Heart left ventricle (tissue), 16 donors: ENCODE measurements around the gene PCNT. TPM values are rescaled to one million over a fixed set of nuclear protein-coding genes. Genes with fewer than 3 reads are reported as not detected.

Experiments used
- ATAC-seq, 4 donors: fragments of 200-7000 bp; cut with Tn5 transposase; one replicate each; pipeline ENCODE4 v1.9.1; 2020 to 2022; ENCODE audit warnings: moderate library complexity in 4 of 4, mild to moderate bottlenecking in 3 of 4, moderate number of reproducible peaks in 1 of 4
- DNase-seq, 5 donors: peaks; one replicate each; pipeline ENCODE4 v3.0.0-alpha.2; 2020
- H3K27ac ChIP-seq, 12 donors: fragments of 200-600 bp; sonication (generic) in 4 of 12; one replicate each; pipeline versions ENCODE4 v1.5.0 to v1.8.0; 2016 to 2022; ENCODE audit warnings: mild to moderate bottlenecking in 2 of 12
- H3K27me3 ChIP-seq, 9 donors: fragments of 200-600 bp; sonication (generic) in 2 of 9; one replicate each; pipeline versions ENCODE4 v1.5.1 to v1.8.0; 2016 to 2022; ENCODE audit warnings: mild to moderate bottlenecking in 3 of 9
- H3K36me3 ChIP-seq, 9 donors: fragments of 200-600 bp; sonication (generic) in 2 of 9; one replicate each; pipeline versions ENCODE4 v1.5.0 to v1.8.0; 2018 to 2022; ENCODE audit warnings: mild to moderate bottlenecking in 2 of 9
- H3K4me1 ChIP-seq, 12 donors: fragments of 200-600 bp; sonication (generic) in 4 of 12; one replicate each; pipeline versions ENCODE4 v1.5.0 to v1.8.0; 2016 to 2022; ENCODE audit warnings: mild to moderate bottlenecking in 3 of 12
- H3K4me3 ChIP-seq, 12 donors: fragments of 200-600 bp; sonication (generic) in 4 of 12; one replicate each; pipeline versions ENCODE4 v1.5.0 to v1.8.0; 2017 to 2022; ENCODE audit warnings: mild to moderate bottlenecking in 9 of 12, moderate library complexity in 4 of 12
- H3K9me3 ChIP-seq, 12 donors: fragments of 200-600 bp; sonication (generic) in 4 of 12; one replicate each; pipeline versions ENCODE4 v1.5.0 to v1.8.0; 2016 to 2022; ENCODE audit warnings: mild to moderate bottlenecking in 1 of 12
- POLR2A ChIP-seq, 2 donors: fragments of 450-650 bp; IDR thresholded peaks; one replicate each; pipeline ENCODE4 v1.6.1; 2017; ENCODE audit warnings: antibody characterized with exemption in 2 of 2, mild to moderate bottlenecking in 2 of 2, moderate library complexity in 2 of 2
- WGBS, 4 donors: extraction: QIAGEN DNeasy Blood & Tissue Kit in 2 of 4; methylation state at CpG; one replicate each; pipeline versions ENCODE4 v1.1.5 to v1.1.7; 2013 to 2018; 5-methylcytosine and 5-hydroxymethylcytosine counted together
- intact Hi-C, 10 donors: fragments of 100-400 bp; cut with DNase I; formaldehyde crosslinking; loops; one replicate each; pipeline versions ENCODE4 v1.11.1 to v1.14.2; 2022
- polyA plus RNA-seq, 2 donors: library from polyadenylated mRNA; stranded (reverse); fragments of 200-250 nt; gene quantifications; one replicate each; pipeline ENCODE4 v1.2.3, GENCODE V29; 2013
- total RNA-seq, 9 donors: library from RNA; depleted of rRNA in 2 of 9; stranded (reverse); fragments of >200 nt in 2 of 9; fragmentation: NEBNext Ultra II Directional in 3 of 9; extraction: Animal tissue kit (Norgen Biotek cat#: 25700) in 3 of 9; gene quantifications; one replicate each; pipeline versions ENCODE4 v1.1.0 to v1.2.4, GENCODE V29; 2016 to 2023
- TF ChIP-seq, protein P1 (sequence below), 12 donors: fragments of 200-600 bp; sonication (generic) in 4 of 12; IDR thresholded peaks; one replicate each; pipeline versions ENCODE4 v1.5.0 to v1.8.0; 2018 to 2022; ENCODE audit warnings: antibody characterized with exemption in 12 of 12, mild to moderate bottlenecking in 5 of 12
- donor health status: ischemic (EF 13 %, LVEDD 7.1; RV severe dilation, severe dysfunction).
- donor health status: healthy with polysubstance abuse.
- donor health status: DM: no; HTN: yes; CAD: no.
- donor health status: DM: no; HTN: no; CAD: no.
- donor health status: ischemic (EF 25% LVEDD 6.9; RV normal size, moderate dysfunction).
- donor health status: ischemic (EF 25% LVEDD 5.7; RV mildly dilated, moderate dysfunction).
- donor health status: healthy.
- donor health status: DM: yes; HTN: yes; CAD: no.
- donor health status: ischemic (EF 35%, LVEDD 5.7; RV mildly dilated, moderate dysfunction).
- donor health status: nonischemic (EF 11% LVEDD 7.7; RV severe dilation, severe dysfunction).
- donor health status: DM: yes; HTN: yes; CAD: no.
- donor health status: PGD.
- donor health status: ischemic (EF 29% LVEDD 5.4; RV normal size, mild dysfunction).
- donor health status: nonischemic (EF 23%, LVEDD 6.1; RV moderate dilation, normal function).

Gene PCNT
- total and polyA plus RNA-seq, 11 donors = 17.0 to 73.0 (median 36.7) TPM

DNA sequence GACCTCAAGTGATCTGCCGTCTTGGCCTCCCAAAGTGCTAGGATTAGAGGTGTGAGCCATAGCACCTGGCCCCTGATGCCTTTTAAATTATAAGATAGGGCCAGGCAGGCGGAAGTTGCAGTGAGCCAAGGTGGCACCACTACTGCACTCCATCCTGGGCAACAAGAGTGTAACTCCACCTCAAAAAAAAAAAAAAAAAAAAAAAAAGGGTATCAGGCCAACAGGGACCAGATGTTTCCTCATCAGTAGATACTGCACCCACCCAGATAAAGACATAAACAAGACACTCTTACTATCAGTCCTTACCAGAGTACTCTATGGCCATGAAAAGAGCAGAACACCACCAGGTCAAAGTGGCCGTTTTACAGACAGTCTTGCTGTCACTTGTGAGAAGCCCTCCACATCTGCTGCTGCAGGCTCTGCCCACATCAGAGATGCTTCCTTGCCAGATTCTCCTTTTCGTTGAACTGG lies 3.6 kb upstream of the PCNT start:
- H3K4me3 ChIP-seq = no peak overlapping the region
- H3K27me3 ChIP-seq = no peaks in the 10 kb centered on the region
- H3K4me1 ChIP-seq = peaks cover 4 to 30% (median 16%) of the 10 kb centered on the region in 12 donors
- no peaks in the 10 kb centered on the region for H3K36me3 ChIP-seq
- ATAC-seq (no peak), DNase-seq (no peak)
- no peak overlapping the region for H3K27ac ChIP-seq
- intact Hi-C loops = loop anchor here in 6 of 10 donors (5.0 to 10.0 kb wide), 8 partner anchors 33 to 676 kb away; partner anchors contain the start of genes MCM3AP (in 4 of the 6), YBEY (in 4 of the 6), LSS (in 1 of the 6) and PCBP3 (in 1 of the 6)
- TF ChIP-seq, protein P1, sequence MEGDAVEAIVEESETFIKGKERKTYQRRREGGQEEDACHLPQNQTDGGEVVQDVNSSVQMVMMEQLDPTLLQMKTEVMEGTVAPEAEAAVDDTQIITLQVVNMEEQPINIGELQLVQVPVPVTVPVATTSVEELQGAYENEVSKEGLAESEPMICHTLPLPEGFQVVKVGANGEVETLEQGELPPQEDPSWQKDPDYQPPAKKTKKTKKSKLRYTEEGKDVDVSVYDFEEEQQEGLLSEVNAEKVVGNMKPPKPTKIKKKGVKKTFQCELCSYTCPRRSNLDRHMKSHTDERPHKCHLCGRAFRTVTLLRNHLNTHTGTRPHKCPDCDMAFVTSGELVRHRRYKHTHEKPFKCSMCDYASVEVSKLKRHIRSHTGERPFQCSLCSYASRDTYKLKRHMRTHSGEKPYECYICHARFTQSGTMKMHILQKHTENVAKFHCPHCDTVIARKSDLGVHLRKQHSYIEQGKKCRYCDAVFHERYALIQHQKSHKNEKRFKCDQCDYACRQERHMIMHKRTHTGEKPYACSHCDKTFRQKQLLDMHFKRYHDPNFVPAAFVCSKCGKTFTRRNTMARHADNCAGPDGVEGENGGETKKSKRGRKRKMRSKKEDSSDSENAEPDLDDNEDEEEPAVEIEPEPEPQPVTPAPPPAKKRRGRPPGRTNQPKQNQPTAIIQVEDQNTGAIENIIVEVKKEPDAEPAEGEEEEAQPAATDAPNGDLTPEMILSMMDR (IDR thresholded peaks at IDR 0.05) = no peak
- TF ChIP-seq POLR2A (IDR thresholded peaks at IDR 0.05) = no peak
- no peaks in the 10 kb centered on the region for H3K9me3 ChIP-seq
- WGBS, 4 donors = 53 to 65% (median 59%) methylated on average over 4 of the region's 4 CpGs

DNA sequence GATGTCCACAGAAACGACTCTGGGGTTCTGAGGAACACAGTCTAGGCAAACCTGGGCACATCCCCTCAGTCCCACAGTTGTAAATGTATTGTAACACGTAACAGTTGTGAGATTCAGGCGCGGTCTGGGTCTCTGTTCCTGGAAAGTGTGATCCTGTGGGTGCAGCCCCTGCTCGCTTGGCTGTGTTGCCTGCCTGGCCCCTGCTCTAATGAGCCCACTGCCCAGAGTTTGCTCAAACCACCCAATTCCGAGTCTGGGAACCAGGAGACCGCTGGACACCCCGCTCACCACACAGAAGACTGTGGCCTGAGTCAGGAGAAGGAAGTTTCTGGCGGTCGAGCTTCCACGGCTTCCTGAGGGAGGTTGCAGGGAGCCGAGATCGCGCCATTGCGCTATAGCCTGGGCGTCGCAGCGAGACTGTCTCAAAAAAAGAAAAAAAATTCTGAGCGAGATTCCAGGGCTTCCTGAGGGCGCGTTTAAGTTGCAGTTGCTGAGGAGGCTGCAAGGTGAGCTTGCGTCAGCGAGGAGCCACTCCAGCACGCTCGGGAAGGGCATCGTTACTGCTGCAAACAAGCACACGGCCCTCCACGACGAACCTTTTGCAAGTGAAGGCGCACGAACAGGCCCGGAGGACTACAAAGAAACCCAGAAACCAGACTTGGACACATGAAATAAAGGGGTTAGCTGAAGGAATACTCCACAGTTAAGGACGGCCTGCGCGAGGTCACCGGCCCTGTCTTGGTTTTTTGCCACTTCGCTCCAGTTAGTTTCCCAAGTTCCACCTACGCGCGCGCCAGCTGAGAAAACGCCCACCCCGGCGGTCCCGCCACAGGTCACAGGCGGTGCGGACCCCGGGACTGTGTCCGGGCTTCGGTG lies 1.4 kb upstream of the PCNT start:
- no peaks in the 10 kb centered on the region for H3K9me3 ChIP-seq
- TF ChIP-seq POLR2A (IDR thresholded peaks at IDR 0.05) = no peak
- TF ChIP-seq, protein P1 (IDR thresholded peaks at IDR 0.05) = no peak
- ATAC-seq = no peak
- peak overlapping the region in 3 of 12 donors; percentile 27 to 98 (median 33) for H3K27ac ChIP-seq
- 5 to 8% (median 7%) methylated on average over 49 to 50 of the region's 50 CpGs for WGBS, 4 donors
- peaks cover 0 to 8% (median 1%) of the 10 kb centered on the region in 9 donors for H3K36me3 ChIP-seq
- H3K4me1 ChIP-seq = peaks cover 4 to 37% (median 19%) of the 10 kb centered on the region in 12 donors
- H3K27me3 ChIP-seq = no peaks in the 10 kb centered on the region
- peak overlapping the region; percentile 77 to 100 (median 96) for H3K4me3 ChIP-seq
- no peak for DNase-seq
- intact Hi-C loops = loop anchor here in 6 of 10 donors (5.0 to 10.0 kb wide), 8 partner anchors 35 to 678 kb away; partner anchors contain the start of genes MCM3AP (in 4 of the 6), YBEY (in 4 of the 6), LSS (in 1 of the 6) and PCBP3 (in 1 of the 6)

DNA sequence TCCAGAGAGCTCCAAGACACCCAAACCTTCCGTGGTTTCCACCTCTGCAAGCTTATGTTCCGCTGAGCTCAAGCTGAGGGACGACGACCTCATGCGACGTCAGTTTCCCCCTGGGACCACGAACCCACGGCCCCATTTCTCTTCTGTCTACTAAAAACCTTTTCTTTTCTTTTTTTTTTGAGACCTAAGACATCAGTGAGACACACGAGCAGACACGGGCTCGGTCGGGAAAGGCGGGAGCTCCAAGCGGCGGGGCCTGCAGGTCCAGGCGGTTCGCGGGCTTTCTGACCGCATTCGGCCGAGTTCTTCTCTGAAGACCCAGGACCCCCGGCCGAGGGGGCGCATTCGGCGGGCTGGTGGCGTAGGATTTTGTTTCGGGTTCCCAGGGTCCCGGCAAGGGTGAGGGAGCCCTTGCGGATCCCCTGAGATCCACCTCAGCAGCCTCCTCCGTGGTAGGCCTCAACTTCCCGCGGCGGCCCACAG lies 688 bp upstream of the PCNT start:
- Histone ChIP-seq H3K36me3 (peaks cover 0 to 15% (median 7%) of the 10 kb centered on the region in 9 donors), H3K4me3 (peak overlapping the region; percentile 77 to 100 (median 96)), H3K4me1 (peaks cover 4 to 37% (median 19%) of the 10 kb centered on the region in 12 donors), H3K27ac (peak overlapping the region in 9 of 12 donors; percentile 27 to 100 (median 98)), H3K27me3 (no peaks in the 10 kb centered on the region), H3K9me3 (no peaks in the 10 kb centered on the region)
- TF ChIP-seq POLR2A (IDR thresholded peaks at IDR 0.05) = no peak
- TF ChIP-seq, protein P1 (IDR thresholded peaks at IDR 0.05) = no peak
- WGBS, 4 donors = 0 to 2% (median 1%) methylated on average over 30 to 34 of the region's 34 CpGs
- DNase-seq (peak in 1 of 5 donors; percentile 50), ATAC-seq (no peak)
- intact Hi-C loops = loop anchor here in 6 of 10 donors (5.0 to 10.0 kb wide), 8 partner anchors 36 to 678 kb away; partner anchors contain the start of genes MCM3AP (in 4 of the 6), YBEY (in 4 of the 6), LSS (in 1 of the 6) and PCBP3 (in 1 of the 6)
